Fibroblast of villous mesenchyme (primary cell): ENCODE measurements around the gene FURIN. TPM values are rescaled to one million over a fixed set of nuclear protein-coding genes. Genes with fewer than 3 reads are reported as not detected.
A peak's percentile ranks its signal among the peaks of the same experiment; 100 is the strongest.
"Not testable (repeated sequence)": the region's sequence is repeated elsewhere in the genome, so short reads cannot be mapped to it uniquely, and the experiment has no call there.

Experiments used
- DNase-seq: peaks from one replicate; pipeline ENCODE4 v3.0.0-alpha.2; 2010; ENCODE audit warnings: low read depth
- H3K4me3 ChIP-seq: 2 replicates; pipeline ENCODE4 v1.5.1; 2011; ENCODE audit warnings: low read depth, mild to moderate bottlenecking, low read length
- total RNA-seq: library from RNA; depleted of rRNA; stranded (reverse); fragments of >200 nt; gene quantifications from 2 replicates; pipeline ENCODE4 v1.2.3, GENCODE V29; 2012
- TF ChIP-seq, protein P1 (sequence below): IDR thresholded peaks from 2 replicates; pipeline ENCODE4 v1.5.1; 2012; ENCODE audit warnings: low read depth, mild to moderate bottlenecking, low read length; ENCODE audit not compliant: insufficient read depth

Gene FURIN
- total RNA-seq, 1 donor: 38.4 TPM

DNA sequence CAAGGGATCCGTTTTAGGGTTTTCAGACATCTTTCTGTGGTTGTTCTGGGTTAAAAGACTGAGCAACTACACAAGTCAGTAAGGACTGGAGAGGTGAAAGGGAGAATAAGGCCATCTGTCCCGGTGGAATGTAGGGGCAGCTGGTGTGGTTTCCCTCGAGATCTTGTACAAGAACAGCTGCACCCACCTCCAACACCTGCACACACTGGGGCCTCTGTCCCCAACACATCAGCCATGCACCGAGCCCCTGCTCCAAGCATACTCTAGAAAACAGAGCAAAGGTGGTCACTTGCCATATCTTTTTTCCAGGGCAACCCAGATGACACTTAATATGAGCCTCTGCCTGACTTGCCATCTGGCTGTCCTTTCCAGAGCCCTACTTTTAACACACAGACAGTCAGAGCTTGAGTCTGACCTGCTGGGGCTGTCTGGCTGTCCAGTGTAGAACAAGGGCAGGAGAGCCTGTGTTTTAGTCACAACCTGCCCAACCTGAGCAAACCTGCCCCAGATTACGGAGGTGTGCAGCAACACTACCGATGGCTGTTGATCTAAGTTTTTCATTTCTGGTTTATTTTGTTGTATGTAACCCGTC lies 46.9 kb downstream of the FURIN start:
- DNase-seq: no peak
- TF ChIP-seq, protein P1, sequence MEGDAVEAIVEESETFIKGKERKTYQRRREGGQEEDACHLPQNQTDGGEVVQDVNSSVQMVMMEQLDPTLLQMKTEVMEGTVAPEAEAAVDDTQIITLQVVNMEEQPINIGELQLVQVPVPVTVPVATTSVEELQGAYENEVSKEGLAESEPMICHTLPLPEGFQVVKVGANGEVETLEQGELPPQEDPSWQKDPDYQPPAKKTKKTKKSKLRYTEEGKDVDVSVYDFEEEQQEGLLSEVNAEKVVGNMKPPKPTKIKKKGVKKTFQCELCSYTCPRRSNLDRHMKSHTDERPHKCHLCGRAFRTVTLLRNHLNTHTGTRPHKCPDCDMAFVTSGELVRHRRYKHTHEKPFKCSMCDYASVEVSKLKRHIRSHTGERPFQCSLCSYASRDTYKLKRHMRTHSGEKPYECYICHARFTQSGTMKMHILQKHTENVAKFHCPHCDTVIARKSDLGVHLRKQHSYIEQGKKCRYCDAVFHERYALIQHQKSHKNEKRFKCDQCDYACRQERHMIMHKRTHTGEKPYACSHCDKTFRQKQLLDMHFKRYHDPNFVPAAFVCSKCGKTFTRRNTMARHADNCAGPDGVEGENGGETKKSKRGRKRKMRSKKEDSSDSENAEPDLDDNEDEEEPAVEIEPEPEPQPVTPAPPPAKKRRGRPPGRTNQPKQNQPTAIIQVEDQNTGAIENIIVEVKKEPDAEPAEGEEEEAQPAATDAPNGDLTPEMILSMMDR: no peak
- H3K4me3 ChIP-seq: no peak overlapping the region

DNA sequence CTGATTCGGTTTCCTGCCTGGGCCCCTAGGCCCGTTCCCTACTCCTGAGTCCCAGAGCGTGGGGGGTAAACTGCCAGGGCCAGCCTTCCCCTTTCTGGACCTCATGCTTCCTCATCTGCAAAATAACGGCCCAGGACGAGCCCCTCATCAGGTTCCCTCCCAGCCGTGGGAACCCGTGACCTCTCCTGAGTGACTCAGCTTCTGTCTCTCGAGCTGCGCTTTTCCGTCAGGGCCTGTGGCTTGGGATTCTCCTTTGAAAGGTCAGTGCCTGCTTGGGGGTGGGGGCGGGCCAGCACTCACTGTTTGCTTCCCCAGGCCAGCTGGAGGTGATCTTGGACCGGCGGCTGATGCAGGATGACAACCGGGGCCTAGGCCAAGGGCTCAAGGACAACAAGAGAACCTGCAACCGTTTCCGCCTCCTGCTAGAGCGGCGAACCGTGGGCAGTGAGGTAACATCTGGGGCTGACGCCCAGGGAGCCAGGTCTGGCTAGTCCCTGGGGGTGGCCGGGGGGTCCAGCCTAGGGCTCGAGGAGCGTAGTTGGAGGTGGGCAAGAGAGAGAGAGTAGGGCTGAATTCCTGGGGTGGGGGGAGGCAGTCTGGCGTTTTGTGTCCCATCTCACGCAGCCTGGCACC lies 47.5 kb downstream of the FURIN start:
- H3K4me3 ChIP-seq: no peak overlapping the region
- TF ChIP-seq, protein P1: no peak
- DNase-seq: peak; percentile 32

DNA sequence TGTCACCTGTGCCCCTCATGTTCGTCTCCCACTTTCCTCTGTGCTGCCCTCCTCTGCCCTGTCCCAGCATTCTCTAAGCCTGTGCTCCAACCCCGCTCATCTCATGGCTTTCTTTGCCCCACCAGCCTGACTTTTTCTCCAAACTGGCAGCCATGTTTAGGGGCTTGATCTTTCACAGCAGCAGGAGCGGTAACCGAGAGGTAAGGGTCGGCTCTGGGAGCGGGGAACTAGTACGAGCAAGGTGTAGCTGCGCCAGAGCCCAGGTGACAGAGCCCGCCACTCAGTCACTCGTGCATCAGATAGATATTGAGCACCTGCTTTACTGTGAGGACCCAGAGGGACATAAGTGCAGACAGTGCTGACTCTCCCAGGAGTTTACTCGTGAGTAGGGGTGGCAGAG lies 48.1 kb downstream of the FURIN start:
- no peak for DNase-seq
- no peak overlapping the region for H3K4me3 ChIP-seq
- TF ChIP-seq, protein P1: no peak

DNA sequence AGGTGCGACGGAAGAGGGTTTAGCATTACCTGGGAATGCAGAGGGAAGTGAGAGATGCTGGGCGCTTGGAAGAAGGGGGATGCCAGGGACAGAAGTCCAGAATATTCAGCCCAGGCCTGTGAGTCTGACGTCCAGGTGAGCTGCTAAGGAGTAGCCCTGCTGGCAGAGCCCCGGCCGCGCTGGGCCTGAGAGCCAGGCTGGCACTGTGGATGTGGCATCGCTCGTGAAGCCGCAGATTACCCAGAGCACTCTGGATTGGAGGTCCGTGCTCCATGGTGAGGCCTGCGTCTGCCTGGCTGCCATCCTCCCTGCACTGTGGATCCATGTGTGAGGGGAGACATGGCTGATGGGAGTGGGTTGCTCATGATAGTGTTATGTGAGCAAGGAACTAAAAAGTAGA lies 49.2 kb downstream of the FURIN start:
- H3K4me3 ChIP-seq: no peak overlapping the region
- TF ChIP-seq, protein P1: no peak
- no peak for DNase-seq

DNA sequence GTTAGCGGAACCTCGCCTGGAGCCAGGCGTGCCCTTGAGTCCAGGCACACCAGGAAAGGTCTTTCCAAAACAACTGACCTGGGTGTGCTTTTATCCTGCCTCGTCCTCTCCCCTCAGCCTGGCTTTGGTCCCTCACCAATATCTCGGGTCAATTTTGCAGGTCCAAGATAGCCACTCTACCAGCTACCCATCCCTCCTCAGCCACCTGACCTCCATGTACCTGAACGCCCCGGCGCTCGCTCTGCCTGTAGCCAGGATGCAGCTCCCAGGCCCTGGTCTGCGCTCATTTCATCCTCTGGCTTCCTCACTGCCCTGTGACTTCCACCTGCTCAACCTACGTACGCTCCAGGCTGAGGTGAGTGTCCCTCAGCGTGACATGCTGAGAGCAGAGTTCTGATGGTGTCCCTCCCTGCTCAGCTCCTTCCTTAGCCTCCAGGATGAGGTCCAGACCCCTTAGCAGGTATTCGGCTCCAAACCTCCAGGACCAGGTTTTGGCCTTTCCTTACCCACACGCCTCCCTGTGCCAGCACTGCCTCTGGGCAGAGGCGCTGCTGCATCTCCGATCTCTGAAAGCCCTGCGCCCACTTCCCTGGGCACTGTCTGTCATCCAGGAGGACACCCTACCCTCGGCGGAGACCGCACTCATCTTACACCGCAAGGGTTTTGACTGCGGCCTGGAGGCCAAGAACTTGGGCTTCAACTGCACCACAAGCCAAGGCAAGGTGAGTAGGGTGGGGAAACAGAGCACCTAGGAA lies 49.8 kb downstream of the FURIN start:
- no peak for DNase-seq
- no peak overlapping the region for H3K4me3 ChIP-seq
- TF ChIP-seq, protein P1: no peak

DNA sequence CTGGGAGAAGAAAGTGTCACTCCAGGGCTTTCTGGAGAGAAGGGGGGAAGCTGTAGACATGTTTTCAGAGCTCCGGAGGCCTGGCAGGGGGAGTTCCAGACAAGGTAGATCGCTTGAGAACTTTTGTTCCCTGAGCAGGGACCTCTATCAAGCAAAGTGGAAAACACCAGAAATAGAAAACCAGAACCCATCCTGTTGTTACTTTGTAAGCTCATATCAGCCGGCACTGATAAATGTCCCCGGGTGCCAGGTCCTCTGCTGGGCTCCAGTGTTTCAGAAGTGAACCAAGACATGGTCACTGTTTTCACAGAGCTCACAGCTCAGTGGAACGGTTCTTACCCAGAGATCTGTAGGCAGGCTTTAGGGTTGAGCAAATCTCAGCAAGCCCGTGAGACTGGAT lies 50.4 kb downstream of the FURIN start:
- TF ChIP-seq, protein P1: no peak
- DNase-seq: no peak
- H3K4me3 ChIP-seq: no peak overlapping the region

DNA sequence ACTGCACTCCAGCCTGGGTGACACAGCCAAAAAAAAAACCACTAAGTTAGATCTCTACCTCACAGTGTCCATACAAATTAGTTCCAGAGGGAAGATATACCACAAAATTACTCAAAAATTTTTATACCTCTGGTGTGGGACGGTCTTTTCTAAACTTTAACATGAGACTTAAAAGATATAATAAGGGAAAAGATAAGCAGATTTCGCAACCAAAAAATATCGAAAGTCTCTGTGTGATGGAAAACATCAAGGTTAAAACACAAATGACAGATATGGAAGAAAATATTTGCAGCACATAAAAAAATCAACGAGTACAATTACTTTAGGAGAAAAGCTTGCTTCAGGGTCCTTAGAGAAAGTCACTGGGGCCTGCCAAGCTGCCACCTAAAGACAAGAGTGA lies 53.5 kb downstream of the FURIN start:
- no peak for DNase-seq
- no peak overlapping the region for H3K4me3 ChIP-seq
- TF ChIP-seq, protein P1: no peak

DNA sequence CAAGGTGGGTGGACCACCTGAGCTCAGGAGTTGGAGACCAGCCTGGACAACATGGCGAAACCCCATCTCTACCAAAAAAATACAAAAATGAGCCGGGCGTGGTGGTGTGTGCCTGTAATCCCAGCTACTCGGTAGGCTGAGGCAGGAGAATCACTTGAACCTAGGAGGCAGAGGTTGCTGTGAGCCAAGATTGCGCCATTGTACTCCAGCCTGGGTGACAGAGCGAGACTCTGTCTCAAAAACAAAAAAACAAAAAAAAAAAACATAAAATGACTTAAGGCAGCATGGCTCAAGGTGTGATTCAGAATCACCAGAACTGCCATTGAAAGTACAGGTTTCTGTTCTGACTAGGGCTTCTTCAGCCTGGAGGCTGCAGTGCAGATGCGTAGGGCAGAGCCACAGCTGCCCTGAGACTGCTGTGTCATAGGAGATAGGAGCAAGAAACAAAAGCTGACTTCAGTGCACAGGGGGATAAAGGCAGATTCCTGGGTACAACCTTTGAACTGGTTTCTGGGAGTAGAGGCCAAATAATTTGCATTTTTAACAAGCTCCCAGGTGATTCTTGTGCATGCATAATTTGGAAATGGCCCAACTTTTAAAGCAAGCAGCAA lies 54.4 kb downstream of the FURIN start:
- H3K4me3 ChIP-seq, DNase-seq: not testable (repeated sequence)
